ENCODE results near the gene VGF.

- TF ChIP-seq, protein P1, sequence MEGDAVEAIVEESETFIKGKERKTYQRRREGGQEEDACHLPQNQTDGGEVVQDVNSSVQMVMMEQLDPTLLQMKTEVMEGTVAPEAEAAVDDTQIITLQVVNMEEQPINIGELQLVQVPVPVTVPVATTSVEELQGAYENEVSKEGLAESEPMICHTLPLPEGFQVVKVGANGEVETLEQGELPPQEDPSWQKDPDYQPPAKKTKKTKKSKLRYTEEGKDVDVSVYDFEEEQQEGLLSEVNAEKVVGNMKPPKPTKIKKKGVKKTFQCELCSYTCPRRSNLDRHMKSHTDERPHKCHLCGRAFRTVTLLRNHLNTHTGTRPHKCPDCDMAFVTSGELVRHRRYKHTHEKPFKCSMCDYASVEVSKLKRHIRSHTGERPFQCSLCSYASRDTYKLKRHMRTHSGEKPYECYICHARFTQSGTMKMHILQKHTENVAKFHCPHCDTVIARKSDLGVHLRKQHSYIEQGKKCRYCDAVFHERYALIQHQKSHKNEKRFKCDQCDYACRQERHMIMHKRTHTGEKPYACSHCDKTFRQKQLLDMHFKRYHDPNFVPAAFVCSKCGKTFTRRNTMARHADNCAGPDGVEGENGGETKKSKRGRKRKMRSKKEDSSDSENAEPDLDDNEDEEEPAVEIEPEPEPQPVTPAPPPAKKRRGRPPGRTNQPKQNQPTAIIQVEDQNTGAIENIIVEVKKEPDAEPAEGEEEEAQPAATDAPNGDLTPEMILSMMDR (conservative IDR thresholded peaks at IDR 0.05; ENCODE audit: low read depth, low read length): no peak
- TF ChIP-seq EZH2 (IDR thresholded peaks at IDR 0.05; ENCODE audit: borderline replicate concordance, low read depth, low read length, poor library complexity, severe bottlenecking): no peak
These were observed 33.1 kb upstream of the VGF start for GRCh38 chr7:101198476-101198875.

Data from A673 (cell line).